Inflammatory macrophage (primary cell): ENCODE results near the gene TMEM18.
"Not testable (repeated sequence)": the region's sequence is repeated elsewhere in the genome, so short reads cannot be mapped to it uniquely, and the experiment has no call there.

ENCODE experiments used
- DNase-seq, 2 donors: peaks; one replicate each; pipeline ENCODE4 v3.0.0-alpha.2; 2020 to 2022

Gene TMEM18

DNA sequence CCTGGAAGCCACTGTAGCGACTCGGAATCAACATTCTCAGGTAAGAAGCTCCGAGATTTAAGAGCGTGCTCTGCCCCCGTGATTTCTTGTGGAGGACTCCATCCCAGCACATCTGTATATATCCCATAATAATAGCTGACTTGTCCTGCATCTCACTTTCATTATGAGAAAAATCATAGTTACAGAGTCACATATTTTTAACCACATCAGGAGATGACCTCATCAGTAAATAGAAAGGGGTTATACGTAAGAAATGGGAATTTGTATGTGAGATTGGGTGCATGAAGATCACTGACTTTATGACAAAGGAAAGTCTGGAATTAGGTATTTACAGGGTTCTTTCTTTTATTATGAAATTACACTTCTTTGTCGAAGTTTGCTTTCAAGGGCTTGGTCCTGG is 16.4 kb upstream of the TMEM18 start:
- no peak for DNase-seq

DNA sequence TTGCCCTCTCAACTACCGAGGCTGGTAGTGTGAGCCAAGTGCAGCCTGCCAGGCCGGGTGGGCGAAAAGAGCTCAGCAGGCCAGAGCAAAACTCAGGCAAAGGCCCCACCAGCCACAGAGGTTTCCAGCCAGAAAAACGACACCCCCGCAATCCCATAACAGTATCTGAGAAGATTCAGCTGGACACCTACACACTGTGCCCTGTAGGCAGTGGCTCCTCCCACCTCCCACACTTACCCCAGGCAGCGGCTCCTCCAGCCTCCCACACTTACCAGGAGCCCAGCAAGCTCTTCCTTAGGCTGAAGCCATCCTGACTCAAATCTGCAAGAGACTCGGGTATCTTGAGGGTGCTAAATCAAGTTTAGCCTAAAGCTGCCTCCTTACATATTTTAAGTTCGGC is 15.6 kb upstream of the TMEM18 start:
- DNase-seq: no peak

DNA sequence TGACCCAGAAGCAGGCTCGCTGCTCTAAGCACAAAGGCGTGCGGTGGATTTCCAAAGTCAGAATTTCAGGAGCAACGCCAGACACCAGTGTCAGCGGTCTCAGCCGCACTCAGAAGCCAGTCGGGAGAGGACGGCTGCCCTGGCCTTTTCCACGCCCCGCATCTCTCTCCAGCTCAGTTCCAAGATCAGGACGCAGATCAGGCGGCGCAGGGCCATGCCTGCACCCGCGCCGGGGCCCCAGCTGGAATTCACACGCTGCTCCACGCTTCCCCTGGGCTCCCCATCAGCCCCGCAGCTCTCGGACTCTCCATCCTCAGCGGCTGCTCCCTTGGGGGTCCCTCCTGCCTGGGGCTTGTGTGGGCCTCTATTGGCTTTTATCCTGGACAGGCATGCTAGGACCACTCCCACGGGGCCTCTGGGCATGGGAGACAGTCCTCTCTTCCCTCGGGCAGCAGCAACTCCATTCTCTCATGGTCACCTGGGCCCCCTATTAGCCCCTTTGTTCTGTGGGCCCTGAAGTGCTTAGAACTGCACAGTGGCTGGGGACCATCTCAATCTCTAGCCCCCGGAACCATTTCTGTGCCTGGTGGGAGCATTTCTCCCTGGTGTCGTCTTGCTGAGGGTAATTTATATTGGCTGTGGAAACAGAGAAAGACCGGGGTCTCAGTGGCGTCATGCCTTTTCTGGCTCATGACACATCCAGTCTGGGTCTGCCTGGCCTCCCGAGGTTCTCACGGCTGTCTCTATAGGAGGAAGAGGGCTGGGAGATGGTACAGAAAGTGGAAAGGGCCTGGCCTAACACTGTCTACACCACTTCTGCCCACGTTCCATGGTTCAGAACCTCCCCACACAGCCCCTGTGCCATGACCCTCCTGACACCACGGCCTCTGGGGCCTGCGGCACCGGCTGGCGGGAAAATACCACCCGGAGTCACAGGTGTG is 14.9 kb upstream of the TMEM18 start:
- DNase-seq: no peak

DNA sequence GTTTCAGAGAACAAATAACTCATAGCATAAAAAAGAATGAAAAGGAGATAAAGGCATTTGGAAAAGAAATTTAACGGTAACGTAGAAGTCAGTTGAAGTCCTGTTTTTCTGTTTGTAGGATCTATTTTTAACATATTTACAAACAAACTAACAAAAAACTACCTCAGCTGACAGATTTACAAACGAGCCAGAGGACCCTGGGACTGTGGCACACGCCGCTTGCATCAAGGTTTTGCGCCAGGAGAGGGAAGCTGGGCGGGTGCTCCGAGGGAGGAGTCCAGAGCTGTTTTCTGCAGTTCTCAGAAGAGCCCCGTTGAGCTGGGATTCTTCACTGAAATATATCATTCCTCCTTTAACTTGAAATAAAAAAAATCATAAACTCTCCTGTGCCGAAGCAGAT is 13.6 kb upstream of the TMEM18 start:
- DNase-seq: no peak

DNA sequence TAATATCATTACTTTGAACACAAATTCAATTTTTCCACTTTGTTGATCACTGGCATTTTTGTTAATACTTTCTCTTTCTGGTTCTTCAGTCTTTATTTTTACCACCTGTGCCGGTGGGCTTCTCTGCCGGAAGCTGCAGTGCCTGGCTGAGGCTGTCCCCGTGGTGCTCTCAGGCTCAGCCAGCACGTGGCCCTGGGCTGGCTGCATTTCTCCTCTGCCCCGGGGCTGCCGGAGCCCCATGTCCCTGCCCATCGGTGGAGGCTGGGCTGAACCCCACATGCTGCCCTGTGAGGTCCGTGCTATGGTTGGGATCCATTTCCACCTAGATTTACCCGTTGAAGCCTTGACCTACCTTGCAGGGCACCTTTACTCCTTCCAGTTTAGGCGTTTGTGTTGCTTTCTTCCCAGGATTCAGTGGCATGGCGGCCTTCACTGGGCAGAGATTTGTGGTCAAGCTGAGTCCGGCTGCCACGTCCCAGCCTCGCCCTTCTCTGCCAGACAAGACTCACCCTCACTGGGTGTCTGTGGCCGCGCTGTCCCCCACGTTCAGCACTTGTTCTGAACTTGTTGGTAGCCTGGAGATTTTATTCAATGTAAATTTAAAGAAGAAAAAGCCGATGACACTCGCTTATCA is 12.8 kb upstream of the TMEM18 start:
- DNase-seq: no peak

DNA sequence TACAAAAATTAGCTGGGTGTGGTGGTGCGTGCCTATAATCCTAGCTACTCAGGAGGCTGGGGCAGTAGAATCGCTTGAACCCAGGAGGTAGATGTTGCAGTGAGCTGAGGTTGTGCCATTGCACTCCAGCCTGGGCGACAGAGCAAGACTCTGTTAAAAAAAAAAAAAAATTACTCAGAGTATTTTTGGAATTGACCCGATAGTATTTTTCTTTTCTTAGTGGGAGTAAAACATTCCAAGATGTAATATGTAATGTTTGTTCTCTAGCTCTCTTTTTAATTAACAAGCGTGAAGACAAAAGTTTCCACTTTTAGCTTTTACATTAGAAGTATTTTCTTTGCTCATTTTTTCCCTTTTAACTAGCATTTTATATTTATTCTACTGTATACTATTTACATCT is 12.0 kb upstream of the TMEM18 start:
- no peak for DNase-seq

DNA sequence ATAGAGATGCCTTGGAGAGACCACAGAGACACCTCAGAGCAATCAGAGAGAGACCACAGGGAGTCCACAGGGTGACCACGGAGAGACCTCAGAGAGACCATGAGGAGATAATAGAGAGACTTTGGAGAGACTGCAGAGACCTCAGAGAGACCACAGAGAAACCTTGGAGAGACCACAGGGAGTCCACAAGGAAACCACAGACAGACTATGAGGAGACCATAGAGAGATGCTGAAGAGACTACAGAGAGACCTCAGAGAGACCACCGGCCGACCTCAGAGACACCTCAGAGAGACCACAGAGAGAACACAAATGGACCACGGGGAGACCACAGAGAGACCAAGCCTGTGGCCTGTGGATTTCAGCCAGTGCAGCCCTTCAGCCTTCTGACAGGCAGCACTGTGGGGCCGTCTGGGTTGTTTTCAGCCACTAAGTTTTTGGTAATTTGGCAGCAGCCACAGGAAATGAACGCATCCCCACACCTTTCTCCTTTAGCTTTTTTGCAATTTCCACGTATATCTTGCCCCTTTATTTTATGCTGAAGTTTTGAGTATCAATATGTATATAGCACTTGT is 11.4 kb upstream of the TMEM18 start:
- no peak for DNase-seq

DNA sequence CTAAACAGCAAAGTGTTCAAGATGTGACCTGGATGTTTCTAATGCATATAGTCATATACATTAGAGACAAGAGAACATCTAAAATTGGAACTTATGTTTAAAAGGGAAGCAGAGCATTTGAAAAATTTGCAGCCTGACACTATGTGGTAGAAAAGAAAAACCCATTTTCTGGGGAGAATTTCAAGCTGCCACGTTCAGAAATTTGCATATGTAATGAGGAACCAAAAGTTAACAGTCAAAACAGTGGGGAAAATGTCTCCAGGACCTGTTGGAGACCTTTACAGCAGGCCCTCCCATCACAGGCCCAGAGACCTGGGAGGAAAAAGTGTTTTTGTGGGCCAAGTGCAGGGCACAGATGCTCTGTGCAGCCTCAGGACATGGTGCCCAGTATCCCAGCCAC is 8.2 kb upstream of the TMEM18 start:
- DNase-seq: no peak

DNA sequence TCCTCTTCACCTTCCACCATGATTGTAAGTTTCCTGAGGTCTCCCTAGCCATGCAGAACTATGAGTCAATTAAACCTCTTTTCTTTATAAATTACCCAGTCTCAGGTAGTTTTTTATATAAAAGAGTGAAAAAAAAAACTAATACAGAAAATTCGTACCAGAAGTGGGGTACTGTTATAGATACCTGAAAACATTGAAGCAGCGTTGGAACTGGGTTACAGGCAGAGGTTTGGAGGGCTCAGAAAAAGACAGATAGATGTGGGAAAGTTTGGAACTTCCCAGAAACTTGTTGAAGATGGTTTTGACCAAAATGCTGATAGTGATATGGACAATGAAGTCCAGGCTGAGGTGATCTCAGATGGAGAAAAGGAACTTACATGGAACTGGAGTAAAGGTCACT is 7.7 kb upstream of the TMEM18 start:
- DNase-seq: not testable (repeated sequence)

DNA sequence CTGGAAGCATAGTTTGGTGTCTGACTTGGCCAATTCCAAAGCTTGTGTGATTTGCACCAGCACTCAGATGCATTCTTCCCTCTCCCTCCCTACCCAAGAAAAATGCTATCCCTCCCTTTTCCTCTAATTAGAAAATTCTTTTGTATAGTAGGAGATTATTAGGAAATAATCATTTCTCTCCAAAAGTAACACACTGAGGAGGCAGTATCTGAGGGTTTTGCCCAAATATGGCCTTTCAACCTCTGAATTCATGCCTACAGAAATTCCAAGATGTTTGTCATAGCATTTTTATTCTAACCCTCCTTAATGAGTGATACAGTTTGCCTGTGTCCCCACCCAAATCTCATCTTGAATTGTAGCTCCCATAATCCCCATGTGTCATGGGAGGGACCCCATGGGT is 5.0 kb upstream of the TMEM18 start:
- no peak for DNase-seq

DNA sequence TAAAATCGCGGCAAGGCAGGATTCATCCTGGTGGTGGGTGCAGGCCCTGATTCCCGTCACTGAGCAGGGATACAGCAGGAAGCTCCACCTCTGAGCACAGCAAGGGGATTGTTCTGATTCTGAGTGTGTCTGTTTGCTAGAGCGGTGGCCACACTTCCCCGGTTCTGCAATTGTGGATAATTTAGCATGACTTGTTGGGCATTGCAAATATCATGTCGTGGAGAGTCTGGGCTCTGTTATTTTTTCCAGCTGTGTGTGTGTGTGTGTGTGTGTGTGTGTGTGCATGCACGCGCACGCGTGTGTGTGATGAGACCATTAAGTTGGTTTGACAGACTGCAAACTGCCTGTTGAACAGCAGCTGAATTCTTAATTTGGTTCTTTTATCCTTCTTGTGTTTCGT is 4.1 kb upstream of the TMEM18 start:
- no peak for DNase-seq

DNA sequence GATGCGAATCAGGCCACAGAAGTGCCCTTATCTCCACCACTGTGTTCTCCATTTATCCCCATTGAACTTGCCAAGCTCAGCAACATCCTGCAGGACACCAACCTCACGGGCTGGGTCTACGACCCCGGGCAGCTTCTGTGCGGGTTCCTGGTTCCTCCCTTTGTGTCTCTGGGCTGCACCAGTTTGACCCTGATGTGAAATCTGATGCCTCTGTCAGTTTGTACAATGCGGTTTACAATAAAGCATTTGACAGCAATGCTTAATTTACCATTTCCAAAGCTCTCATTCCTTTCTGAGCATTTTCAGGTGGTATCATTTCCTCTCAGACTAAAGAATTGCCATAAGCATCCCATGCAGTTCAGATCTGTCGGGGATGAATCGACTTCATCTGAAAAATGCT is 3.3 kb upstream of the TMEM18 start:
- DNase-seq: no peak

DNA sequence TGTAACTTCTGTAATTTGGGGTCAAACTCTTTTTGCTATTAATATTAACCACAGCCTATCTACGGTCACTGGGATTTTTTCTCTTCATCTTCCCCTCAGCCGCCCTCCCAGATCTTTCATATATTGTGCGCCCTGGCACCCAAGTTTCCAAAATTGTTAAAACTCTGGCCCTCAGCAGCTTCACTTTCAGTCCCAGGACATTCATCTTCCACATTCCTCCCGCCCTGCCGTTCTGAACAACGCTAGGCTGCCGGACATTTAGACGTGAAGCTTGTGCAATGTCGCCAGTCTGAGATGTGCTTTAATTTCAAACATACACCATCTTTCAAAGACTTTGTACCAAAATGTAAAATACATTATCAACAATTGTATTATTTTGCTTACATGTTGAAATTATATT is 1.8 kb upstream of the TMEM18 start:
- DNase-seq: no peak

DNA sequence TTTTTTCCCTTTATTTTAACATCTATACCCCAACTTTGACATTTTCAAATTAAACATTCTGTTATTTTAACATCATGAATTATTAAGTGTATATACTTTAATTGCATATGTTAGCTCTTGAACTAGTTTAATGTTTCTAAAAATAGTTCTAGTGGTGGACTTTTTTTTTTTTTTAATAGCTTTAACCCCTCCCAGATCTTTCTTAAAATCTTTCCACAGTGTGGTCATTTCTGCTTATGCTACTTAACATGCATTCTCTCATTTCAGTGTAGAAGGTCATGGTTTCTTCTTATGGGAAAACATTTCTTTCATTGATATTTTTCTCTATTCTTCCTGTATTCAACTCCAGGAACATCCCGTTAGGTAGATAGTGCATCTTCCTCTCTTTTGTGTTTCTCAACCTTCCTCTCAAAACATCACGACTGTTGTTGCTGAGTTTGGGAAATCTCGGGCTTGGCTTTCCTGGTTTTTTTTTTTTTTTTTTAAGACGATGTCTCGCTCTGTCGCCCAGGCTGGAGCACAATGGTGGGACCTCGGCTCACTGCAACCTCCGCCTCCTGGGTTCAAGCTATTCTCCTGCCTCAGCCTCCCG is 849 bp upstream of the TMEM18 start:
- DNase-seq: peak in 1 of 2 donors; percentile 48

DNA sequence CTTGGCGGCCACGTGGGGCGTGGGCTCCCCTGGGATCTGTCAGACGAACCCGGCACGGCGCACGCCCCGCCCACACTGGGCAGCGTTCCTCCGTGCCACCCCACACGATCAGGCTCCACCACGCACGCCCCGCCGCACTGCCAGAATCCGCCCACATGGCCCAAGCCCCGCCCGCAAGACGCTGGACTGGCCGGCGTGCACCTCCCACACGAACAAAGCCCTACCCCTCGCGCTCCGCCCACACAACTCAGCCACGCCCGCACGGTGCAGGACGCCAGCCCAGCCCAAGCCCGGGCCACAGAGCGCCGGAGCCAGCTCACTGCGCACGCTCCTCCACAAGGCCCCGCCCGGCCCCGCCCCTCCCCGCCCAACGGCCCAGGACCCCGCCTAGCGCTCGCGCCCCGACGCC is 555 bp downstream of the TMEM18 start:
- peak; percentile 99 for DNase-seq

DNA sequence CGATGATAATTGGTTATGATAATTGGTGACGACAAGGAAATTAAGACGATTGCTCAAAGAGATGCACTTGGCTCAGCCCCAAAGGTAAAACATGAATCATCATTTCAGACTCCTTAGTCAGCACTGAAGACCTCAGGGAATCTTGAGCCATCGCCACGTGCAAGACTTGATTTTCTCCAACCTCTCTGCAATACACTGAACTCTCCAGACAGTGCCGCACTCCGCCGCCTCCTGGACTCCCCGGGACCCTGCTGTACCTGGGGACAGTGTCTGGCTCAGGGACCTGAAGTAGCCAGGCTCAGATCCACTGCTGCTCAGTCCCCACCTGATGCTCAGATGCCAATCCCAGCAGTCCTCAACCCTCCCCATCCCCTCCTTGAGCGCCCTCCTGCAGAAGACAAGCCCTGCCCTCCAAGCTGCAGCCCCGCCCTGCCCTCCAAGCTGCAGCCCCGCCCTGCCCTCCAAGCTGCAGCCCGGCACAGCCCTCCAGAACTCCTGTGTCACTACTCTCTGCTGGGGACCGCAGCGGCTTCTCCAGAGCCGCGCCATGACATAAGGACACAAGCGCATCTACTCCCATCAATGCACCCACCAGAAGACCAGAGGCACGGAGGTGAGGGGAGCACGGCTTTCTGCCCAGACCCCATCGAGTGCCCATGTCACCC is 1.1 kb downstream of the TMEM18 start:
- DNase-seq: peak; percentile 40 to 53

DNA sequence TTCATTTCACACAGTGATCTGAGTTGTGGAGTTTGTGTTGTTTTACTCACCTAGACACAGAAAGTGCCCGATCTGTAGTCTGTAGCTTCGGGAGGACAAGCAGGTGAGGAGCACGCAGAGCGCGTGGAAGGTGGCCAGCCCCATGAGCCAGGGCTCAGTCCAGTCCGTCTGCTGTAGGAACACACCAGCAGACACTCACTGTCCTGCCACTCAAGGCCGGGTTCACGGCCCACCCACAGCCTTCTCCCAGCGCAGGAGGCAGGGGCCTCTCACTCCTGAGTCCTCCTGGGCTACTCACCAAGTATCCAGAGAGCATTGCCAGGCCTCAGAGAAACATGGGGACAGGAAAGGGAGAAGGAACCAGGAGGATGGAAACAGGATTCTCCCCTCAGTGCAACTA is 1.7 kb downstream of the TMEM18 start:
- no peak for DNase-seq

DNA sequence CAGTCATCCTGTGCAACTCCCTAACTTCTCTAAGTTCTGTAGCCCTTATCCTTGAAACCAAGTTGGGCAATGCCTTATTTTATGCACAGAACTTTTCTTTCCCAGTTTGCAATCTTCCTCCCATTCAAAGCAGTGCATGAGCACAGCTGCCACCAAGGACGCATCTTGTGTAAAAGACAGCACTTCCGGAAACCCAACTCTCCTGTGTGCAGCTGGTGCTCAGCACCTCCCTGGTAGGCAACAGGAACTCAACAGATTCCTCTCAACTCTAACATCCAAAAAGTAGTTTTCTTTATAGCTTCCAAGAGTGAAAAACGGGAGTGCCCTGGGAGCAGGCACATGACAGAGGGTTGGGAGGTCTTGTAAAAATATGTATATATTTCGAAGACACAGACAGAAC is 2.2 kb downstream of the TMEM18 start:
- DNase-seq: no peak

DNA sequence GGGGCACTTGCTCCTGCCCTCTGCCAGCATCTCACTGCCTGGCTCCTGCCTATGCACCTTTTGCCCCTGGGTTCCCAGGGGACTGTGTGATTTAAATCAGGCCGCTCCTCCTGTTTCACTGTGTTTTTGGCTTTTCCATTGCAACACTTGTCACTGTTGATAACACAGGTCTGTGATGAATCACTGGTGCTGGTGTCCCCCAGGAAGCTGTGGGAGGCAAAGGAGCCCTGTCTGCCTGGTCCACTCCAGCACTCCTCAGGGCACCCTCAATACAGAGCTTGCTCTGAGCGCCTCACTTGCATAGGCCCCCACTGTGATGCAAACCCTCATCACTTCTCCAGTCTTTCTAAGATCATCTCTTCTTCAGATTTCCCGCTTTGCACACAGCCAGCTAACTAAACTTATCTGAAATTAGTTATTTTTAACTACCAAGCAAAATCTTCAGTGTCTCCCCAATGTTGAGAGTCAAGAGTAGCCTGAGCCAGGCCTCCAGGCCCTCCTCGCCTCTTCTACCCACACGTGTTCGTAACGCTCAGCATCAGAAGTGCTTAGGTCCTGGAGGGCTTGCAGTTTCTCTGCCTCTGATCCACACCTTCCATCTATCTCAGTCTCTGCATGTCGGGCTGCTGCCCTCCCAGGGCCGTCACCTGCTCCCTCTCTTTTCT is 2.8 kb downstream of the TMEM18 start:
- DNase-seq: no peak

DNA sequence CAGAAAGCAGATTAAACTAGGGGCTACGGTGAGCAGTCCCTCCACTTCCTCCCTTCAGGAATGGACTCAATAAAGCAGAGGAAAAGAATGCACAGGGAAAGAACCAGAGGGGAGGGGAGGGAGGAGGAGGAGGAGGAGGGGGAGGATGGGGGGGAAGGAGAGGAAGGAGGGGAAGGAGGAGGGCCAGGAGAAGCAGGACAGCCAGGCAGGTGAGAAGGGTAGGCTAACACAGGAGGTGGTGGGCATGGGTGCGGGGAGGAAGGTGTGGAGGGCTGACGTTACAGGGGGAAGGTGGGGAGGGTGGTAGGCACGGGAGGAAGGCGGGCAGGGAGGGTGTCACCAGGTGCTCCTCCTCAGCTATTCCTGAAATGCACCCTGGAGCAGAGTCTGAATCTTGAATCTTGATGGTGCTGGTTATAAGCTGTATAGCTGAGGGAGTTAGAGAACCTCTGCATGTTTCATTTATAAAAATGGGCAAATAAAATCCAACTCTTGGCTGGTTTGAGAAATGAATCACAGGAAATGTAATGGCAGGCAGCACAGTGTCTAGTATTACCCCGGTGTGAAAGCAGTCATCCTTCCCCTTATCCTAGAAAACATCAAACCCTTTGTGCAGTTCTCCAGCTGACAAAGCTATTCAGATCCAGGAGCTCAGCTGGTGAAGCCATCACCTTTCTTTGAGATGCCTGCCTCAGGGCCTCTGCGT is 3.4 kb downstream of the TMEM18 start:
- DNase-seq: no peak

DNA sequence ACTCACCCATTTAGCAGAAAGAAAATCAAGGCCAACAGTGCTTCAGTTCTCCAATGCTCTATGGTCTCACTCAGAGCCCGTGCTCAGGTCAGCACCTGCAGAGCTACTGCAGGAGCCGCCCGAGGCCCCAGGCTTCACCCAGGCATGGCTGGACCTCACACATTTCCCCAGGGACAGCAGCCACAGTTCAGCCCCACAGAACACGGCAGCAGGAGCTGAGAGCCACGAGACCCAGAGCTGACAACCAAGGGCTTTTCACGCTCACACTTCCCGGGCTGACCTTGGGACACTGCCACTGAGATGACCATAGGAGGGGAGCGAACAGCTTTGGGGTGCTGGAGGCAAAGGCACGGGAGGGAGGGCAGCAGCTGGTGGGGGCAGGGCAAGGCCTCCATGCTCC is 4.2 kb downstream of the TMEM18 start:
- DNase-seq: no peak

DNA sequence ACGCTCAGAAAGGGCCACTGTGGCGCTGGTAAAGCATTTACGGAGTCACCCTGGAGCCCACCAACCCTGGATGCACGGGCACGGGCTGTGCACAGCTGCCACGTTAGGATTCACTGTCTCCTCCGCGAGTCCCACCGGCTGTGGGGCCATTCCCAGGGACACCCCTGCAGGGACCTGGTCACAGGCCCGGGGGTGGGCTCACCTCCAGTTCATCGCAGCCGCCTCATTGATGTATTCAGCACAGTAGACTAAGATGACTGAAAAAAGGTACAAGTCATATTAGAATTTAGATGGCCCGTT is 4.7 kb downstream of the TMEM18 start:
- DNase-seq: no peak
